MM.1S (cell line): Measurements from ENCODE around the gene NAALADL2.

ENCODE experiments used
- CTCF ChIP-seq: fragments of 300-600 bp; sonication (generic); IDR thresholded peaks from 2 replicates; pipeline ENCODE4 v1.5.1; 2016; ENCODE audit warnings: antibody characterized with exemption, low read length, mixed read lengths
- EZH2 ChIP-seq: fragments of 300-600 bp; sonication (generic); optimal IDR thresholded peaks from 2 replicates; pipeline ENCODE3; 2017; ENCODE audit warnings: low read depth, mild to moderate bottlenecking, antibody characterized with exemption, low read length, mixed read lengths
- EZH2phosphoT487 ChIP-seq: fragments of 300-600 bp; sonication (generic); IDR thresholded peaks from 2 replicates; pipeline ENCODE4 v1.6.1; 2018; ENCODE audit warnings: antibody characterized with exemption, low read length

GRCh38 chr3:175127075-175127662, 268.0 kb downstream of the NAALADL2 start:
- TF ChIP-seq CTCF: no peak
- no peak for TF ChIP-seq EZH2phosphoT487
- TF ChIP-seq EZH2: no peak
